Keratinocyte (primary cell): Measurements from ENCODE around the gene ANKAR. TPM values are rescaled to one million over a fixed set of nuclear protein-coding genes. Genes with fewer than 3 reads are reported as not detected.
A peak's percentile ranks its signal among the peaks of the same experiment; 100 is the strongest.

Experiments used
- DNase-seq: peaks from one replicate; pipeline ENCODE4 v3.0.0-alpha.2; 2011; ENCODE audit warnings: low read depth, missing footprints, low spot score
- FAIRE-seq: peaks from 2 replicates; lab custom pipeline; 2011; peaks lifted over from hg19 to GRCh38; lab: Jason Lieb, UNC
- H2AFZ ChIP-seq: 2 replicates; pipeline ENCODE4 v1.6.0; 2012; ENCODE audit warnings: low read length, control low read depth, inconsistent platforms; ENCODE audit not compliant: control insufficient read depth
- H3K27ac ChIP-seq: 2 replicates; pipeline ENCODE4 v1.5.1; 2011; ENCODE audit warnings: low read length; ENCODE audit not compliant: control insufficient read depth, insufficient read depth
- H3K27me3 ChIP-seq: 3 replicates; pipeline ENCODE4 v1.6.0; 2011; ENCODE audit warnings: low read length; ENCODE audit not compliant: control insufficient read depth, insufficient read depth; ENCODE audit errors: extremely low read depth
- H3K36me3 ChIP-seq, 2 experiments: 2 replicates in 1 of 2; 3 replicates in 1 of 2; pipeline ENCODE4 v1.5.1; 2011; ENCODE audit warnings: low read length in 2 of 2, mild to moderate bottlenecking in 1 of 2; ENCODE audit not compliant: control insufficient read depth in 2 of 2, insufficient read depth in 2 of 2; ENCODE audit errors: extremely low read depth in 1 of 2
- H3K4me1 ChIP-seq: 3 replicates; pipeline ENCODE4 v1.5.1; 2011; ENCODE audit warnings: low read length; ENCODE audit not compliant: control insufficient read depth, insufficient read depth; ENCODE audit errors: extremely low read depth
- H3K4me2 ChIP-seq: 3 replicates; pipeline ENCODE4 v1.6.0; 2011; ENCODE audit warnings: low read depth, low read length; ENCODE audit not compliant: control insufficient read depth, insufficient read depth; ENCODE audit errors: extremely low read depth
- H3K4me3 ChIP-seq, 3 experiments: fragments of 200-600 bp in 1 of 3; sonication (generic) in 1 of 3; 2 replicates in 2 of 3; 3 replicates in 1 of 3; pipeline ENCODE4 v1.5.1; 2011 to 2016; ENCODE audit warnings: low read length in 3 of 3, mild to moderate bottlenecking in 3 of 3, control low read depth in 2 of 3, inconsistent platforms in 1 of 3, low read depth in 1 of 3, mixed read lengths in 1 of 3, mixed run types in 1 of 3, moderate library complexity in 1 of 3; ENCODE audit not compliant: control insufficient read depth in 2 of 3, insufficient read depth in 2 of 3; ENCODE audit errors: extremely low read depth in 1 of 3
- H3K79me2 ChIP-seq: 2 replicates; pipeline ENCODE4 v1.6.0; 2012; ENCODE audit warnings: low read length; ENCODE audit not compliant: control insufficient read depth, insufficient read depth
- H3K9ac ChIP-seq: 3 replicates; pipeline ENCODE4 v1.6.0; 2011; ENCODE audit warnings: low read length; ENCODE audit not compliant: control insufficient read depth, insufficient read depth; ENCODE audit errors: extremely low read depth
- H3K9me1 ChIP-seq: 3 replicates; pipeline ENCODE4 v1.6.0; 2011; ENCODE audit warnings: low read length; ENCODE audit not compliant: control insufficient read depth, insufficient read depth; ENCODE audit errors: extremely low read depth
- H3K9me3 ChIP-seq: 2 replicates; pipeline ENCODE4 v1.5.1; 2012; ENCODE audit warnings: low read depth, low read length; ENCODE audit not compliant: control insufficient read depth
- H4K20me1 ChIP-seq: 3 replicates; pipeline ENCODE4 v1.6.0; 2011; ENCODE audit warnings: low read length; ENCODE audit not compliant: control insufficient read depth, insufficient read depth; ENCODE audit errors: extremely low read depth
- EZH2 ChIP-seq: IDR thresholded peaks from one replicate; pipeline ENCODE4 v1.6.1; 2012; ENCODE audit warnings: inconsistent platforms, mild to moderate bottlenecking, low read length, moderate library complexity
- dilution Hi-C: fragments of 300-500 bp; cut with MboI; formaldehyde crosslinking; loops from one replicate; pipeline ENCODE4 v1.7.0; 2020; ENCODE audit warnings: low sequenced_read_pairs; ENCODE audit not compliant: extremely low pct_ligation_motif_present
- polyA minus RNA-seq, 3 experiments: library from RNA; depleted of rRNA, polyadenylated mRNA; stranded (reverse); fragments of >200 nt; gene quantifications; 1 replicate in 1 of 3; 2 replicates in 1 of 3; 3 replicates in 1 of 3; pipeline ENCODE4 v1.2.3, GENCODE V29; 2011
- polyA plus RNA-seq, 5 experiments: library from polyadenylated mRNA; depleted of rRNA in 3 of 5; stranded (reverse) in 3 of 5; stranded (forward) in 1 of 5; unstranded in 1 of 5; fragments of >200 nt; gene quantifications; 1 replicate in 1 of 5; 2 replicates in 3 of 5; 3 replicates in 1 of 5; pipeline versions ENCODE4 v1.2.1 to v1.2.3, GENCODE V29; 2011 to 2012; ENCODE audit warnings: missing spikeins in 2 of 5, low read depth in 1 of 5, low replicate concordance in 1 of 5
- TF ChIP-seq, protein P1 (sequence below), 3 experiments: IDR thresholded peaks in 1 of 3; conservative IDR thresholded peaks in 1 of 3; optimal IDR thresholded peaks in 1 of 3; 2 replicates in 2 of 3; 3 replicates in 1 of 3; pipeline versions ENCODE3 to v1.5.1; 2011; ENCODE audit warnings: low read length in 3 of 3, mild to moderate bottlenecking in 3 of 3, moderate library complexity in 2 of 3, control low read depth in 1 of 3, inconsistent platforms in 1 of 3; ENCODE audit not compliant: insufficient read depth in 2 of 3; ENCODE audit errors: extremely low read depth in 1 of 3

The ANKAR gene, protein sequence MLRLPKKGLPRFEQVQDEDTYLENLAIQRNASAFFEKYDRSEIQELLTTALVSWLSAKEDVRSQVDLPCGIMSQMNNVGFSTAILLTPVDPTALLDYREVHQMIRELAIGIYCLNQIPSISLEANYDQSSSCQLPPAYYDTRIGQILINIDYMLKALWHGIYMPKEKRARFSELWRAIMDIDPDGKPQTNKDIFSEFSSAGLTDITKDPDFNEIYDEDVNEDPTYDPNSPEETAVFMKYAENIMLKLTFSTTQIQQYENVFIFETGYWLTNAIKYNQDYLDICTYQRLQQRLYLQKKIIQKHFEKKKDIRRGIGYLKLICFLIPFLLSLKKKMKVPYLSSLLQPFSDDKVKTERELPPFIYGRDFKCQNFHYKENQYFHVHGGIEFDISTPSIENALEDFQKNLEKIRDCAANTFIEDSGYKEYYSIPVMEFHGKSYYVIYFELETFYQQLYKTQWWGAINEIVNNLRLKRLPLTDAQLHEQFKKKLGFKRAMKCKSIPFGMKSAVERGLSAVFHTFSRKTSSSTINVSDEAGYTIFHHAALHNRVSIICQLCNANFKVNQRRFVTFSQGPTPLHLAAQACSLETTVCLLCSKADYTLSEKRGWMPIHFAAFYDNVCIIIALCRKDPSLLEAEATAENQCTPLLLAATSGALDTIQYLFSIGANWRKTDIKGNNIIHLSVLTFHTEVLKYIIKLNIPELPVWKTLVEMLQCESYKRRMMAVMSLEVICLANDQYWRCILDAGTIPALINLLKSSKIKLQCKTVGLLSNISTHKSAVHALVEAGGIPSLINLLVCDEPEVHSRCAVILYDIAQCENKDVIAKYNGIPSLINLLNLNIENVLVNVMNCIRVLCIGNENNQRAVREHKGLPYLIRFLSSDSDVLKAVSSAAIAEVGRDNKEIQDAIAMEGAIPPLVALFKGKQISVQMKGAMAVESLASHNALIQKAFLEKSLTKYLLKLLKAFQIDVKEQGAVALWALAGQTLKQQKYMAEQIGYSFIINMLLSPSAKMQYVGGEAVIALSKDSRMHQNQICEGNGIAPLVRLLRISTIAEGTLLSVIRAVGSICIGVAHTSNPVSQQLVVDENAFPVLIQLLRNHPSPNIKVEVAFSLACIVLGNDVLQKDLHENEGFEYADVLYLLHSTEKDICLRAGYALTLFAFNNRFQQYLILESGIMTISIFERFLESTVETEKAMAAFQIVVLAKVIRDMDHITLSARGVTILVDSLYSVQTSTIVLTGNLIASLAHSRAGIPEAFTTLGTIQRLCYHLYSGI (N-terminal part only)
- polyA plus RNA-seq: 0.41 to 1.6 TPM (median 1.4 TPM) in 3 replicates
- 0.31 TPM for polyA plus RNA-seq (2011; ENCODE audit: low read depth)
- 0.40 and 0.86 TPM in 2 replicates for polyA plus RNA-seq (2011; cell fraction: cytosol; rRNA removed)
- polyA plus RNA-seq (2011; cell fraction: nucleus; rRNA removed): 1.1 and 1.9 TPM in 2 replicates
- polyA plus RNA-seq (2012; ENCODE audit: low replicate concordance): 0.45 and 0.84 TPM in 2 replicates
- 1.4 to 2.8 TPM in 2 of 3 replicates, not detected in the other for polyA minus RNA-seq
- 0.38 TPM for polyA minus RNA-seq (2011; cell fraction: cytosol; rRNA and poly(A)+ RNA removed)
- 2.1 and 6.3 TPM in 2 replicates for polyA minus RNA-seq (2011; cell fraction: nucleus; rRNA and poly(A)+ RNA removed)

DNA sequence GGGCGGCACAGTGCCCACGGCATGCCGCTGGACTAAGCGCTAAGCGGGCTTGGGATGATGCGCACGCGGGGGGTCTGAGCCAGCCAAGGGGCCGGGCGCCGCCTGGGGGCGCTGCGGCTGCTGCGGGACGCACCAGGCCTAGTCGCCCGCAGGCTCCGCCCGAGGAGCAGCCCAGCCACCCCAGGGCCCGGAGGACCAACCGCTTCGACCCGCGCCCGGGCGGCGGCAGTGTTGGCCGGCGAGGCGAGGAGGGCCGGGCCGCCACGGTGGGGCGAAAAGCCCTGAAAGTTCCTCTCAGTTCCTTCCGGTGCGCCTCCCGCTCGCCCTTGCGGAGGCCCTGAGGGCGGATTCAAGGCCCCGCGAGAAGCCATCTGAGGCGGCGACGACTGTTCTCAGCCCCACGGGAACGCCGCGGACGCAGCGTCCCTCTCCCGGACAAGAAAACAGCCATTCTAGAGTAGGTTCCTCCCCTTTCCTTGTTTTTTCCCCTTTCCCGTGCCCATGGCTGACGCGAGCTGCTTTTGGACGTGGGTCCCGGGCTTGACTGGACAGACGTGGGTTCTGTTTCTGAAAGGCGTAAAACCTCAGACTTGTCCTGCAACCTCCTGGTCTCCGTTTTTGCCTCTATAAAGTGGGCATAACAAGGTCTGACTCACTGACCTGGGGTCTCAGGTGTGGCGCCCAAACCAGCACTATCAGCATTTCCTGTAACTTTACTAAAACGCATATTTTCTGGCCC lies at the start of gene ANKAR:
ANKAR (plus strand) TSS at position 297 of the 739 bp plus-strand sequence. CDS start 1,821 bp downstream, outside the sequence.
- Histone ChIP-seq H3K79me2 (no peaks in the 10 kb centered on the region), H2AFZ (peak within 1 kb of the TSS; percentile 100), H3K36me3 (peaks cover 3 to 4% of the 10 kb centered on the region in 2 experiments), H3K27ac (peak within 1 kb of the TSS; percentile 85), H3K9me3 (no peaks in the 10 kb centered on the region), H3K9me1 (no peaks in the 10 kb centered on the region), H3K4me1 (peaks cover 11% of the 10 kb centered on the region), H3K9ac (peak within 1 kb of the TSS; percentile 94), H3K27me3 (no peaks in the 10 kb centered on the region), H4K20me1 (no peaks in the 10 kb centered on the region), H3K4me3 (peak within 1 kb of the TSS; percentile 66 to 93 (median 78)), H3K4me2 (peak within 1 kb of the TSS; percentile 99)
- FAIRE-seq (no peak), DNase-seq (no peak)
- TF ChIP-seq, protein P1, sequence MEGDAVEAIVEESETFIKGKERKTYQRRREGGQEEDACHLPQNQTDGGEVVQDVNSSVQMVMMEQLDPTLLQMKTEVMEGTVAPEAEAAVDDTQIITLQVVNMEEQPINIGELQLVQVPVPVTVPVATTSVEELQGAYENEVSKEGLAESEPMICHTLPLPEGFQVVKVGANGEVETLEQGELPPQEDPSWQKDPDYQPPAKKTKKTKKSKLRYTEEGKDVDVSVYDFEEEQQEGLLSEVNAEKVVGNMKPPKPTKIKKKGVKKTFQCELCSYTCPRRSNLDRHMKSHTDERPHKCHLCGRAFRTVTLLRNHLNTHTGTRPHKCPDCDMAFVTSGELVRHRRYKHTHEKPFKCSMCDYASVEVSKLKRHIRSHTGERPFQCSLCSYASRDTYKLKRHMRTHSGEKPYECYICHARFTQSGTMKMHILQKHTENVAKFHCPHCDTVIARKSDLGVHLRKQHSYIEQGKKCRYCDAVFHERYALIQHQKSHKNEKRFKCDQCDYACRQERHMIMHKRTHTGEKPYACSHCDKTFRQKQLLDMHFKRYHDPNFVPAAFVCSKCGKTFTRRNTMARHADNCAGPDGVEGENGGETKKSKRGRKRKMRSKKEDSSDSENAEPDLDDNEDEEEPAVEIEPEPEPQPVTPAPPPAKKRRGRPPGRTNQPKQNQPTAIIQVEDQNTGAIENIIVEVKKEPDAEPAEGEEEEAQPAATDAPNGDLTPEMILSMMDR (optimal IDR thresholded peaks at IDR 0.05 in 1 of 3, IDR thresholded peaks at IDR 0.05 in 1 of 3, conservative IDR thresholded peaks at IDR 0.05 in 1 of 3; ENCODE audit: extremely low read depth in 1 of 3, insufficient read depth in 2 of 3, low read length in 3 of 3): peak; percentile 53 to 78 (median 61)
- no peak for TF ChIP-seq EZH2
- dilution Hi-C loops: no loop called here
